Measurements from ENCODE around the gene GPR26. TPM values are rescaled to one million over a fixed set of nuclear protein-coding genes. Genes with fewer than 3 reads are reported as not detected.

Gene GPR26
- total RNA-seq, 2 experiments from 2014 or later = not detected

GRCh38 chr10:123663522-123663921 is 2.6 kb upstream of the GPR26 start:
- BruUV-seq (replicated peaks) = no TSS peak
- DNase-seq (ENCODE audit: low spot score) = no peak
- no peak overlapping the region for H3K4me2 ChIP-seq (ENCODE audit: low read length)
- ChIA-PET CTCF (ENCODE audit: unreplicated experiment) (no interaction called here), POLR2A (no interaction called here)
- no peaks in the 10 kb centered on the region for H3K36me3 ChIP-seq (ENCODE audit: insufficient read depth, low read length)
- no peaks in the 10 kb centered on the region for H3K4me1 ChIP-seq (ENCODE audit: insufficient read depth, low read length, poor library complexity, severe bottlenecking)
- no peak overlapping the region for H3K27ac ChIP-seq (ENCODE audit: low read depth, low read length, poor library complexity, severe bottlenecking)
- no peak overlapping the region for H2AFZ ChIP-seq (ENCODE audit: low read length)
- TF ChIP-seq EZH2phosphoT487 (IDR thresholded peaks at IDR 0.05; ENCODE audit: borderline replicate concordance, low read depth, low read length) (no peak), CTCF (conservative IDR thresholded peaks at IDR 0.05; ENCODE audit: low read length) (no peak)
- H3K4me3 ChIP-seq (ENCODE audit: low read depth, low read length, poor library complexity, severe bottlenecking) = no peak overlapping the region
- no peaks in the 10 kb centered on the region for H4K20me1 ChIP-seq (ENCODE audit: insufficient read depth, low read length)
- no peaks in the 10 kb centered on the region for H3K9me2 ChIP-seq (ENCODE audit: insufficient read depth, low read length)
- no peaks in the 10 kb centered on the region for H3K79me2 ChIP-seq (ENCODE audit: insufficient read depth, low read depth, low read length)
- intact Hi-C loops (cut with micrococcal nuclease; ENCODE audit: unreplicated experiment) = no loop called here
- H3K9me3 ChIP-seq (ENCODE audit: low read length) = no peaks in the 10 kb centered on the region

- H3K9me3 ChIP-seq (ENCODE audit: low read length) = no peaks in the 10 kb centered on the region
- BruUV-seq (replicated peaks) = no TSS peak
Observed at GRCh38 chr10:123665491-123666286, 466 bp upstream of the GPR26 start.

More at GRCh38 chr10:123665491-123666286, 466 bp upstream of the GPR26 start:
- no peaks in the 10 kb centered on the region for H4K20me1 ChIP-seq (ENCODE audit: insufficient read depth, low read length)
- no peak overlapping the region for H3K27ac ChIP-seq (ENCODE audit: low read depth, low read length, poor library complexity, severe bottlenecking)
- TF ChIP-seq CTCF (conservative IDR thresholded peaks at IDR 0.05; ENCODE audit: low read length) (no peak), EZH2phosphoT487 (IDR thresholded peaks at IDR 0.05; ENCODE audit: borderline replicate concordance, low read depth, low read length) (no peak)
- intact Hi-C loops (cut with micrococcal nuclease; ENCODE audit: unreplicated experiment) = no loop called here
- no peaks in the 10 kb centered on the region for H3K4me1 ChIP-seq (ENCODE audit: insufficient read depth, low read length, poor library complexity, severe bottlenecking)
- H3K79me2 ChIP-seq (ENCODE audit: insufficient read depth, low read depth, low read length) = no peaks in the 10 kb centered on the region
- no peak overlapping the region for H3K4me3 ChIP-seq (ENCODE audit: low read depth, low read length, poor library complexity, severe bottlenecking)
- no peaks in the 10 kb centered on the region for H3K9me2 ChIP-seq (ENCODE audit: insufficient read depth, low read length)
- no peaks in the 10 kb centered on the region for H3K36me3 ChIP-seq (ENCODE audit: insufficient read depth, low read length)
- ChIA-PET POLR2A (interaction anchor here (0.6 kb wide), 1 partner anchor 1368 kb away, joined by 3 read pairs; no protein-coding TSS in a partner anchor), CTCF (ENCODE audit: unreplicated experiment) (no interaction called here)
- H2AFZ ChIP-seq (ENCODE audit: low read length) = no peak overlapping the region
- no peak overlapping the region for H3K4me2 ChIP-seq (ENCODE audit: low read length)
- no peak for DNase-seq (ENCODE audit: low spot score)

Measured in OCI-LY7 (cell line).